Breast epithelium (tissue), 4 donors: ENCODE results near the gene B4GALT2. TPM values are rescaled to one million over a fixed set of nuclear protein-coding genes. Genes with fewer than 3 reads are reported as not detected.
A peak's percentile ranks its signal among the peaks of the same experiment; 100 is the strongest.

Experiments used
- DNase-seq, 2 donors: peaks; one replicate each; pipeline ENCODE4 v3.0.0-alpha.2; 2019; ENCODE audit warnings: low spot score in 2 of 2
- H3K27ac ChIP-seq, 2 donors: fragments of 200-600 bp; sonication (generic) in 1 of 2; one replicate each; pipeline ENCODE4 v1.5.1; 2016 to 2019; ENCODE audit warnings: mild to moderate bottlenecking in 1 of 2
- H3K27me3 ChIP-seq, 2 donors: fragments of 200-600 bp; sonication (generic) in 1 of 2; one replicate each; pipeline versions ENCODE4 v1.5.1 to v1.6.0; 2017 to 2019; ENCODE audit warnings: control low read depth in 1 of 2, mild to moderate bottlenecking in 1 of 2
- H3K36me3 ChIP-seq: fragments of 200-600 bp; one replicate; pipeline ENCODE4 v1.5.1; 2019
- H3K4me1 ChIP-seq, 2 donors: fragments of 200-600 bp; sonication (generic); one replicate each; pipeline ENCODE4 v1.5.1; 2016 to 2019; ENCODE audit warnings: control low read depth in 1 of 2
- H3K4me3 ChIP-seq, 3 donors: fragments of 200-600 bp; sonication (generic); 1 replicate in 2 of 3; 2 replicates in 1 of 3; pipeline ENCODE4 v1.5.1; 2016 to 2019; ENCODE audit warnings: mild to moderate bottlenecking in 3 of 3, moderate library complexity in 2 of 3
- H3K9me3 ChIP-seq, 2 donors: fragments of 200-600 bp; sonication (generic) in 1 of 2; one replicate each; pipeline ENCODE4 v1.5.1; 2016 to 2019; ENCODE audit warnings: control low read depth in 1 of 2
- CTCF ChIP-seq, 3 donors: fragments of 450-650 bp; IDR thresholded peaks; one replicate each; pipeline ENCODE4 v1.5.1; 2016 to 2017; ENCODE audit warnings: antibody characterized with exemption in 3 of 3, mild to moderate bottlenecking in 3 of 3, moderate library complexity in 3 of 3
- POLR2A ChIP-seq: fragments of 450-650 bp; IDR thresholded peaks from one replicate; pipeline ENCODE4 v1.6.1; 2016; ENCODE audit warnings: antibody characterized with exemption, mild to moderate bottlenecking, moderate library complexity
- POLR2AphosphoS5 ChIP-seq, 3 donors: sonication (generic); formaldehyde crosslinking; IDR thresholded peaks; one replicate each; pipeline ENCODE4 v1.6.1; 2017; ENCODE audit warnings: antibody characterized with exemption in 3 of 3
- intact Hi-C: fragments of 100-400 bp; cut with DNase I; formaldehyde crosslinking; loops from one replicate; pipeline ENCODE4 v1.15.1; 2023; ENCODE audit warnings: low total_unique reads
- total RNA-seq, 3 donors: library from RNA; depleted of rRNA; stranded (reverse); fragments of >200 nt; gene quantifications; one replicate each; pipeline ENCODE4 v1.1.0, GENCODE V29; 2016

B4GALT2 gene
- total RNA-seq, 3 donors from 2014 or later = 19.8 to 49.9 (median 37.0) TPM

GRCh38 chr1:43963890-43964289 is 15.1 kb upstream of the B4GALT2 start:
- TF ChIP-seq POLR2AphosphoS5 (IDR thresholded peaks at IDR 0.05) (no peak), POLR2A (no peak), CTCF (IDR thresholded peaks at IDR 0.05) (no peak)
- Histone ChIP-seq H3K4me1 (no peaks in the 10 kb centered on the region), H3K9me3 (no peaks in the 10 kb centered on the region), H3K36me3 (no peaks in the 10 kb centered on the region), H3K27me3 (no peaks in the 10 kb centered on the region), H3K4me3 (no peak overlapping the region), H3K27ac (no peak overlapping the region)
- DNase-seq = no peak
- intact Hi-C loops = no loop called here

- Histone ChIP-seq H3K27ac (no peak overlapping the region), H3K27me3 (no peaks in the 10 kb centered on the region), H3K4me1 (peaks cover 0 to 1% of the 10 kb centered on the region in 2 donors), H3K9me3 (no peaks in the 10 kb centered on the region), H3K4me3 (no peak overlapping the region), H3K36me3 (no peaks in the 10 kb centered on the region)
- no peak for TF ChIP-seq CTCF (IDR thresholded peaks at IDR 0.05)
- TF ChIP-seq POLR2A = no peak
- no peak for TF ChIP-seq POLR2AphosphoS5 (IDR thresholded peaks at IDR 0.05)
- intact Hi-C loops = no loop called here
- DNase-seq = no peak
Observed at GRCh38 chr1:43965316-43965715, 13.7 kb upstream of the B4GALT2 start.

GRCh38 chr1:43968348-43968948 is 10.6 kb upstream of the B4GALT2 start:
- DNase-seq = no peak
- no peaks in the 10 kb centered on the region for H3K27me3 ChIP-seq
- H3K9me3 ChIP-seq = no peaks in the 10 kb centered on the region
- no peaks in the 10 kb centered on the region for H3K36me3 ChIP-seq
- H3K4me3 ChIP-seq = no peak overlapping the region
- peaks cover 0 to 8% of the 10 kb centered on the region in 2 donors for H3K4me1 ChIP-seq
- intact Hi-C loops = no loop called here
- no peak for TF ChIP-seq POLR2A
- H3K27ac ChIP-seq = no peak overlapping the region

- Histone ChIP-seq H3K27me3 (no peaks in the 10 kb centered on the region), H3K4me1 (peaks cover 0 to 8% of the 10 kb centered on the region in 2 donors), H3K4me3 (peak overlapping the region in 2 of 3 donors; percentile 71 to 81), H3K36me3 (no peaks in the 10 kb centered on the region), H3K27ac (no peak overlapping the region), H3K9me3 (no peaks in the 10 kb centered on the region)
- intact Hi-C loops = no loop called here
- TF ChIP-seq POLR2A (no peak), POLR2AphosphoS5 (IDR thresholded peaks at IDR 0.05) (no peak), CTCF (IDR thresholded peaks at IDR 0.05) (peak in 1 of 3 donors; percentile 40)
- DNase-seq = no peak
Observed at GRCh38 chr1:43969416-43969745, 9.6 kb upstream of the B4GALT2 start.

GRCh38 chr1:43969746-43970466 is 9.1 kb upstream of the B4GALT2 start, which contains the start of gene DPH2:
Gene DPH2, plus strand, starts transcription at chr1:43970010. Its CDS starts 166 bp downstream, at chr1:43970176.
- H3K9me3 ChIP-seq = no peaks in the 10 kb centered on the region
- H3K4me3 ChIP-seq = peak within 1 kb of the TSS; percentile 71 to 81 (median 77)
- peaks cover 0 to 8% of the 10 kb centered on the region in 2 donors for H3K4me1 ChIP-seq
- peak; percentile 97 to 98 for DNase-seq
- TF ChIP-seq POLR2A = no peak
- peak in 1 of 3 donors; percentile 37 for TF ChIP-seq CTCF (IDR thresholded peaks at IDR 0.05)
- TF ChIP-seq POLR2AphosphoS5 (IDR thresholded peaks at IDR 0.05) = peak; percentile 12 to 31 (median 16)
- no peaks in the 10 kb centered on the region for H3K27me3 ChIP-seq
- intact Hi-C loops = loop anchor here (10.0 kb wide), 1 partner anchor 435 kb away; the partner anchor contains the start of gene PTPRF
- no peaks in the 10 kb centered on the region for H3K36me3 ChIP-seq
- H3K27ac ChIP-seq = no peak within 1 kb of the TSS
